Activated naive CD4-positive, alpha-beta T cell treated with anti-CD3 and anti-CD28 coated beads, Interleukin-2, amount 50 U/mL, for 72 hours (primary cell): ENCODE results near the gene PHLDB2. TPM values are rescaled to one million over a fixed set of nuclear protein-coding genes. Genes with fewer than 3 reads are reported as not detected.

Source experiments
- ATAC-seq, 2 donors: fragments of 150-1000 bp; cut with Tn5 transposase; 2 replicates each; pipeline ENCODE4 v1.10.0; 2021; ENCODE audit warnings: mild to moderate bottlenecking in 2 of 2, moderate library complexity in 2 of 2
- DNase-seq, 2 donors: peaks; one replicate each; pipeline ENCODE4 v3.0.0; 2021 to 2022; ENCODE audit warnings: low spot score in 2 of 2
- H3K27ac Mint-ChIP-seq, 2 donors: one replicate each; pipeline ENCODE4 v1.8.0; 2022; ENCODE audit warnings: mild to moderate bottlenecking in 2 of 2, mixed read lengths in 2 of 2
- H3K36me3 Mint-ChIP-seq, 2 donors: one replicate each; pipeline ENCODE4 v1.8.0; 2022; ENCODE audit warnings: mixed read lengths in 2 of 2
- H3K9me3 Mint-ChIP-seq, 2 donors: one replicate each; pipeline ENCODE4 v1.8.0; 2022; ENCODE audit warnings: mixed read lengths in 2 of 2
- total RNA-seq, 2 donors: library from RNA; stranded (reverse); gene quantifications; one replicate each; pipeline ENCODE4 v1.2.3, GENCODE V29; 2022

PHLDB2 gene
- total RNA-seq, 2 donors from 2014 or later: 1.9 to 2.1 TPM

DNA sequence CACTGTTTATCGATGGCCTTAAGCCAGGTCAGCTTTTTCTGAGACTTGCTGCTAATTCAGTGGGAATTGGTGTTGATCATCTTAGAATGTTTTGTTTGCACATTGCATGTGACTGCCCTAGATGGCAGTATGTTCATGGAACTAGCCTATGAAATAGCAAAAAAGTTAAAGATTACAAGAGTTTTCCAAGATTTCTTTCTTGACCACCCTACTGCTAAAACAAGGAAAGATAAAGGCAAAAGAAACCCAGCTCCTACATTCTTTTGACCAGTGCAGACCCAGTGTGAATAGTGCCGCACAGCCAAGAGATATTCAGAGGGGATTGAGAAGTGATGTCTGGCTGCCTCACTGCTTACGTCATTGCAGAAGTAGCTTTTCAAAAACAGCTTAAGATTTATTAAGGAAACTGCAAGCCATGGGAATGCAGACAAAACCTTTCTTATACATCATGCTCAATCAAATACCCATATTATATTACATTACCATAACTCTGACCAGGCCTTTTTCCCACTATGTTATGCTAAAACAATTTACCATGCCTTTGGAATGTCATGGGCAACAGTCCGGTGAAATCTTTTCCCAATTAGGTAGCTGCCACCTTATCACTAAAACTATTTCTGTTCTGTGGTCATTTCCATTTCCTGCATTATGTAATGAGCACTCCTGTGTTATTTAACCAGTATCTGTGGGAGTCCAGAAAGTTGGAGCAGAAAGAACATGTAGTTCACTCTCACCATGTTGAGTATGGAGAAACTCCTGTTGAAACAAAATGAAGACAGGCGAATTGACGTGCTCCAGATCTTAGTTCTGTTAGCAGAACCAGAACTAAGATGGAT, 6.0 kb downstream of the PHLDB2 start:
- Mint-ChIP-seq H3K9me3 (no peaks in the 10 kb centered on the region), H3K36me3 (no peaks in the 10 kb centered on the region), H3K27ac (no peak overlapping the region)
- ATAC-seq (no peak), DNase-seq (no peak)

DNA sequence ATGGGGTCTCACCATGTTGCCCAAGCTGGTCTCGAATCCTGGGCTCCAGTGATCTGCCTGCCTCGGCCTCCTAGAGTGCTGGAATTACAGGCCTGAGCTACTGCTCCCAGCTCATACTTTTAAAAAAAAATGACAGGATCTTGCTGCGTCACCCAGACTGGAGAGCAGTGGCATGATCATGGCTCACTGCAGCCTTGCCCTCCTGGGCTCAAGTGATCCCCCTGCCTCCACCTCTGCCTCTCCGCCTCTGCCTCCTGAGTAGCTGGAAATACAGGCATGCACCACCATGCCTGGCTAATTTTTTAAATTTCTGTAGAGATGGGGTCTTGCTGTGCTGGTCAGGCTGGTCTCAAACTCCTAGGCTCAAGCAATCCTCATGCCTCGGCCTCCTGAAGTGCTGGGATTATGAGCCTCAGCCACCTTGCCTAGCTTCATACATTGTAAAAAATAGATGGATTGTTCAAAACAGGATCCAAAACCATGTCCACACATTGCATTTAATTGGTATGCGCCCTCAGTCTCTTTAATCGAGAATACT, 8.9 kb downstream of the PHLDB2 start:
- DNase-seq (no peak), ATAC-seq (no peak)
- Mint-ChIP-seq H3K9me3 (no peaks in the 10 kb centered on the region), H3K36me3 (no peaks in the 10 kb centered on the region), H3K27ac (no peak overlapping the region)

GRCh38 chr3:111870620-111871019, 11.6 kb downstream of the PHLDB2 start:
- Mint-ChIP-seq H3K27ac (peak overlapping the region in 1 of 2 donors; percentile 6), H3K36me3 (no peaks in the 10 kb centered on the region), H3K9me3 (no peaks in the 10 kb centered on the region)
- ATAC-seq (no peak), DNase-seq (no peak)

GRCh38 chr3:111871809-111872623, 13.0 kb downstream of the PHLDB2 start:
- H3K9me3 Mint-ChIP-seq: no peaks in the 10 kb centered on the region
- H3K36me3 Mint-ChIP-seq: no peaks in the 10 kb centered on the region
- ATAC-seq (no peak), DNase-seq (no peak)
- no peak overlapping the region for H3K27ac Mint-ChIP-seq

DNA sequence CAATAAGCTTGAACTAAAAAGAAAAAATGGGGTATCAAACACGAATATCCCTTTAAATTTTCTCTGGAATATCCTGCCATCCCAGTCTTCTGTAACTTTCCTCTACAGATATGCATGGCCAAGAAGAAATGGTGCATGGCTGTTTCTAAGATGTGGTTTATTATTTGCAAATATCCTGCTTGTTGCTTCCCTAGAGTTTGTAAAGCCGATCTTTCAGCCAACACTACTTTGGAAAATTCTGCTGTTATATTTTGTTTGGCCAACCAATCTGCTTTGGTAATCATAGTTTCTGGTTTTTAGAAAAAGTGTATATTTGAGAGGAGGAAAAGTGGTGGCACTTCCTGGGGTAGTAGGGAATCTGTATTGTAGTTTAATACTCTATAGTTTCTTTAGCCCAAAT, 13.9 kb downstream of the PHLDB2 start:
- DNase-seq: no peak
- Mint-ChIP-seq H3K36me3 (no peaks in the 10 kb centered on the region), H3K9me3 (no peaks in the 10 kb centered on the region), H3K27ac (no peak overlapping the region)
- no peak for ATAC-seq

DNA sequence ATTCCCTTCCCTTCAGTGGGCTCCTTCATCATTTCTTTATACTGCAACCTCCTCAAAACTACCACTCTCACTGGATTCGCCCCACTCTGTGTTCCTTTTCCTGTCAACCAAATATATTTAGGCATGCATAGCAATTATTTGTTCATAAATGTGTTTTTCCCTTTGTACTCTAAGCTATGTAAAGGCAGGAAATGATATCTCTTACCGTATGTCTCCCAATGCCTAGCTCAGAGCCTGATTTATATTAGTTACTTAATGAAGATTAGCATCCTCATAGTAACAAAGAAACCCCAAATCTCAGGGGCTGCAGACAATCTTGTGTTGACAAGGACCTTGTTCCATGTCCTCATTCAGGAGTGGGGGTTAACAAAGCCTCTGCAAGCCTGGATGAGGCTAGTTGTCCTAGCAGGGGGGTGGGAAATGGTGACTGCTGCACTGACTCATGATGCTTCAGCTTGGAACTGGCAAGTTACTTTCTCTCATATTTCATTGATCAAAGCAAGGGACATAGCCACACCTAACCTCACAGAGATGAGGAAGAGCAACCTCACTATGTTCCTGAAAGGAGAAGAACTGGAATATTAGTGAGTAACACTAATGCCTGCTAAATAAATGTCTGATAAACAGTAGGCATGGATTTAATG, 15.2 kb downstream of the PHLDB2 start:
- no peak overlapping the region for H3K27ac Mint-ChIP-seq
- no peak for ATAC-seq
- no peak for DNase-seq

GRCh38 chr3:111881480-111881879, 22.4 kb downstream of the PHLDB2 start:
- no peaks in the 10 kb centered on the region for H3K36me3 Mint-ChIP-seq
- H3K27ac Mint-ChIP-seq: no peak overlapping the region
- ATAC-seq (no peak), DNase-seq (no peak)
- peaks cover 0 to 5% of the 10 kb centered on the region in 2 donors for H3K9me3 Mint-ChIP-seq

More for the DNA sequence above, 15.2 kb downstream of the PHLDB2 start:
- Mint-ChIP-seq H3K36me3 (no peaks in the 10 kb centered on the region), H3K9me3 (no peaks in the 10 kb centered on the region)

DNA sequence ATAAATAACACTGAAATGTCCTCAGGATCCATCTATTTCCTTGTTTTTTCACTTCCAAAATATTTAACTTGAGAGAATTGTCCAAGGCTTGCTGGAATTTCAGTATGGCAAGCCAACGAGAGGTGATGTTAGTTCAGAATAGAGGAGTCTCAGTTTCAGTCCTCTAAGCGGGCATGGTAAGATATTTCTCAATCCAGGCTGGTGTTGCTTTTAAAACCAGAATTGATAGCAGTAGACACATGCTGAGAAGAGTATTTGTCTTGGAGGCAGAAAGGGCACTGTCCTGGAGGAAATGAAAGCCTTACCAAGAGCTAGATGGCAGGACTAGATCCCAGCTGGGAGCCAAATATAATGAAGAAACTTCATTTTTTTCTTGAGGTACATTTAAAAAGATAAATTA, 23.1 kb downstream of the PHLDB2 start:
- peaks cover 0 to 5% of the 10 kb centered on the region in 2 donors for H3K9me3 Mint-ChIP-seq
- no peak for ATAC-seq

GRCh38 chr3:111882799-111883198, 23.7 kb downstream of the PHLDB2 start:
- Mint-ChIP-seq H3K27ac (no peak overlapping the region), H3K9me3 (peaks cover 0 to 5% of the 10 kb centered on the region in 2 donors), H3K36me3 (no peaks in the 10 kb centered on the region)
- ATAC-seq: peak in 1 of 2 donors; percentile 50
- DNase-seq: no peak

More for the DNA sequence above, 23.1 kb downstream of the PHLDB2 start:
- Mint-ChIP-seq H3K27ac (no peak overlapping the region), H3K36me3 (no peaks in the 10 kb centered on the region)
- no peak for DNase-seq

GRCh38 chr3:111884411-111885018, 25.4 kb downstream of the PHLDB2 start:
- no peaks in the 10 kb centered on the region for H3K36me3 Mint-ChIP-seq
- DNase-seq: no peak
- H3K27ac Mint-ChIP-seq: no peak overlapping the region
- H3K9me3 Mint-ChIP-seq: peaks cover 0 to 5% of the 10 kb centered on the region in 2 donors
- no peak for ATAC-seq

GRCh38 chr3:111885578-111885977, 26.5 kb downstream of the PHLDB2 start:
- no peak overlapping the region for H3K27ac Mint-ChIP-seq
- H3K36me3 Mint-ChIP-seq: no peaks in the 10 kb centered on the region
- ATAC-seq (no peak), DNase-seq (no peak)
- H3K9me3 Mint-ChIP-seq: peaks cover 0 to 5% of the 10 kb centered on the region in 2 donors

GRCh38 chr3:111890051-111890580, 31.1 kb downstream of the PHLDB2 start:
- Mint-ChIP-seq H3K27ac (no peak overlapping the region), H3K36me3 (no peaks in the 10 kb centered on the region), H3K9me3 (no peaks in the 10 kb centered on the region)
- ATAC-seq: no peak
- no peak for DNase-seq

DNA sequence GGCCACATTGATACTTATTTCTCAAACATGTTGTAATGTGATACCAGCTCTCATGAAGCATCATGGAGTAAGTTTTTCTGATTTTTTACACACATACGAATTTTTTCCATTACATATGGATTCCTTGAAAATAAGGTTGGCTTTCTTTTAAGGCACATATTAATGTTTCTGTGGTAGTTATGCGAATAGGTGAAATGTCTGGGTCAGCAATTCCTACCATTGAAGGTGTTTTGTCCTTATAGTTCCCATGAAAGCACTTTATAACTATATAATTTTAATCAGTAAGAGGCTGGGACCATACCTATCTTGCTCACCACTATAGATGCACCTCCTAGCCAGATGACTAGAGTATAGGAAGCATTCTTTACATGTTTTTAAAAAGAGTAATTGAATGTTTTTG, 33.0 kb downstream of the PHLDB2 start:
- no peak for DNase-seq
- H3K9me3 Mint-ChIP-seq: no peaks in the 10 kb centered on the region
- no peaks in the 10 kb centered on the region for H3K36me3 Mint-ChIP-seq
- H3K27ac Mint-ChIP-seq: no peak overlapping the region
- ATAC-seq: no peak

DNA sequence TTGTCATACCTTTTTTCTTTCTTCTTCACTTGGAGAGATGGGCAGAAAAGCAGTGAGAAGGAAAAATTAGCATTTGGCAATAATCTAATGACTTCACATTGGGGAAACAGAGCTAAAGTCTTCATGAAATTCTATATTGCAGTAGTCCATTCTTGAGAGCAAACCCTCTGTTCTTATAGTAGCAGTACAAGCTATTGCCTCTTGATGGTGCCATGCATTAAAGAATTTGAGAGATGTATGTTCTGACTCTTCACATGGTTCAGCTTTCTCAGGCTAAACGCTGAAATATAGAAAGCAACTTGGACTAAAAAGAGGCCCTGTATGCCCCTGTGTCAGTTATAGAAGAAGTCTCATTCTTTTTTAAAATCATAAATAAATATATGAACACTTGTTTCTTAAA, 36.0 kb downstream of the PHLDB2 start:
- DNase-seq (no peak), ATAC-seq (no peak)
- Mint-ChIP-seq H3K27ac (no peak overlapping the region), H3K36me3 (no peaks in the 10 kb centered on the region), H3K9me3 (no peaks in the 10 kb centered on the region)

DNA sequence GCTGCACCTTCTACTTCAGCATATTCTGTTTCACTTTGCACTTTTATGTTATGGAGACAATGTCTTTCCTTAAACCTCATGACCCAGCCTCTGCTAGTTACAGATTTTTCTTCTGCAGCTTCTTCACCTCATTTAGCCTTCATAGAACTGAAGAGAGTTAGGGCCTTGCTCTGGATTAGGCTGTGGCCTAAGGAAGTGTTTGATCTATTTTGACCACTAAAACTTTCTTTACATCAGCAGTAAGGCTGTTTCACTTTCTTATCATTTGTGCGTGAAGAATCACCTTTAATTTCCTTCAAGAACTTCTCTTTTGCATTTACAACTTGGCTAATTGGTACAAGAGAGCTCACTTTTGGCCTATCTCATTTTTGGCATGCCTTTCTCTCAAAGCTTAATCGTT, 40.9 kb downstream of the PHLDB2 start:
- no peaks in the 10 kb centered on the region for H3K36me3 Mint-ChIP-seq
- no peak overlapping the region for H3K27ac Mint-ChIP-seq
- H3K9me3 Mint-ChIP-seq: no peaks in the 10 kb centered on the region
- ATAC-seq (no peak), DNase-seq (no peak)

- no peak for ATAC-seq
- H3K36me3 Mint-ChIP-seq: no peaks in the 10 kb centered on the region
- no peak for DNase-seq
- H3K27ac Mint-ChIP-seq: no peak overlapping the region
- no peaks in the 10 kb centered on the region for H3K9me3 Mint-ChIP-seq
Measured at GRCh38 chr3:111901637-111902036, 42.6 kb downstream of the PHLDB2 start.
